Measurements from ENCODE around the gene CTRB2.

Gene CTRB2

GRCh38 chr16:75203667-75204409, 3.1 kb downstream of the CTRB2 start:
- no peak for DNase-seq

GRCh38 chr16:75203096-75203495, 3.9 kb downstream of the CTRB2 start:
- DNase-seq, result no peak

- DNase-seq, result no peak
These were observed 4.8 kb downstream of the CTRB2 start for GRCh38 chr16:75202069-75202590.

- DNase-seq, result no peak
These were observed 8.8 kb downstream of the CTRB2 start for GRCh38 chr16:75198135-75198600.

- DNase-seq, result no peak
These were observed 9.3 kb downstream of the CTRB2 start for GRCh38 chr16:75197522-75198134.

- no peak for DNase-seq
These were observed 10.1 kb downstream of the CTRB2 start for GRCh38 chr16:75196836-75197235.

- no peak for DNase-seq
These were observed 10.9 kb downstream of the CTRB2 start for GRCh38 chr16:75195811-75196790.

GRCh38 chr16:75193730-75194444, 13.1 kb downstream of the CTRB2 start:
- DNase-seq, result no peak

- no peak for DNase-seq
These were observed 13.7 kb downstream of the CTRB2 start for GRCh38 chr16:75193265-75193650.

GRCh38 chr16:75192606-75193264, 14.2 kb downstream of the CTRB2 start:
- DNase-seq, result no peak

- DNase-seq, result no peak
These were observed 17.2 kb downstream of the CTRB2 start for GRCh38 chr16:75189638-75190245.

GRCh38 chr16:75188832-75189477, 18.0 kb downstream of the CTRB2 start:
- DNase-seq, result no peak

- no peak for DNase-seq
These were observed 25.3 kb downstream of the CTRB2 start for GRCh38 chr16:75181630-75182029.

- no peak for DNase-seq
These were observed 27.8 kb downstream of the CTRB2 start for GRCh38 chr16:75179208-75179607.

- no peak for DNase-seq
These were observed 30.0 kb downstream of the CTRB2 start for GRCh38 chr16:75176926-75177325.

GRCh38 chr16:75175074-75175473, 31.9 kb downstream of the CTRB2 start:
- no peak for DNase-seq

GRCh38 chr16:75172578-75172977, 34.4 kb downstream of the CTRB2 start:
- DNase-seq, result no peak

- DNase-seq, result no peak
These were observed 37.0 kb downstream of the CTRB2 start for GRCh38 chr16:75169899-75170405.

GRCh38 chr16:75160386-75160785, 46.6 kb downstream of the CTRB2 start:
- no peak for DNase-seq

Measured in NCI-H526 treated with DMSO at 0.1 percent for 48 hours (cell line).